Uterus (tissue), 4 donors: ENCODE measurements around the gene TRIM14. TPM values are rescaled to one million over a fixed set of nuclear protein-coding genes. Genes with fewer than 3 reads are reported as not detected.

Source experiments
- DNase-seq, 2 donors: peaks; one replicate each; pipeline ENCODE4 v3.0.0-alpha.2; 2019 to 2020
- H3K27ac ChIP-seq, 2 donors: fragments of 200-600 bp; sonication (generic); 1 replicate in 1 of 2; 2 replicates in 1 of 2; pipeline ENCODE4 v1.5.1; 2016 to 2018
- H3K27me3 ChIP-seq, 2 donors: fragments of 200-600 bp; sonication (generic); one replicate each; pipeline ENCODE4 v1.5.1; 2018 to 2019; ENCODE audit warnings: control low read depth in 1 of 2
- H3K36me3 ChIP-seq, 2 donors: fragments of 200-600 bp; sonication (generic); one replicate each; pipeline ENCODE4 v1.5.1; 2019; ENCODE audit warnings: control low read depth in 1 of 2
- H3K4me1 ChIP-seq, 2 donors: fragments of 200-600 bp; sonication (generic); one replicate each; pipeline ENCODE4 v1.5.1; 2018 to 2019; ENCODE audit warnings: control low read depth in 1 of 2
- H3K4me3 ChIP-seq, 2 donors: fragments of 200-600 bp; sonication (generic); 1 replicate in 1 of 2; 2 replicates in 1 of 2; pipeline ENCODE4 v1.5.1; 2018 to 2019; ENCODE audit warnings: mild to moderate bottlenecking in 1 of 2
- H3K9me3 ChIP-seq, 2 donors: fragments of 200-600 bp; sonication (generic); one replicate each; pipeline ENCODE4 v1.5.1; 2019; ENCODE audit warnings: control low read depth in 1 of 2
- POLR2A ChIP-seq, 2 donors: fragments of 450-650 bp; IDR thresholded peaks; one replicate each; pipeline ENCODE4 v1.6.1; 2016; ENCODE audit warnings: antibody characterized with exemption in 2 of 2, mild to moderate bottlenecking in 1 of 2, moderate library complexity in 1 of 2
- intact Hi-C: fragments of 100-400 bp; cut with DNase I; formaldehyde crosslinking; loops from one replicate; pipeline ENCODE4 v1.15.1; 2023; ENCODE audit warnings: low total_unique reads
- total RNA-seq, 4 donors: library from RNA; depleted of rRNA in 3 of 4; stranded (reverse); fragments of >200 nt in 3 of 4; gene quantifications; one replicate each; pipeline versions ENCODE4 v1.1.0 to v1.2.4, GENCODE V29; 2014 to 2023
- TF ChIP-seq, protein P1 (sequence below), 4 experiments: fragments of 200-600 bp in 2 of 4; fragments of 450-650 bp in 2 of 4; sonication (generic) in 2 of 4; IDR thresholded peaks; one replicate each; pipeline ENCODE4 v1.5.1; 2016 to 2019; ENCODE audit warnings: antibody characterized with exemption in 4 of 4, mild to moderate bottlenecking in 2 of 4, moderate library complexity in 1 of 4
- donor health status: DM: yes; HTN: yes; CAD: no.

The TRIM14 gene
- total RNA-seq, 4 donors from 2014 or later: 1.5 to 17.7 (median 10.9) TPM

DNA sequence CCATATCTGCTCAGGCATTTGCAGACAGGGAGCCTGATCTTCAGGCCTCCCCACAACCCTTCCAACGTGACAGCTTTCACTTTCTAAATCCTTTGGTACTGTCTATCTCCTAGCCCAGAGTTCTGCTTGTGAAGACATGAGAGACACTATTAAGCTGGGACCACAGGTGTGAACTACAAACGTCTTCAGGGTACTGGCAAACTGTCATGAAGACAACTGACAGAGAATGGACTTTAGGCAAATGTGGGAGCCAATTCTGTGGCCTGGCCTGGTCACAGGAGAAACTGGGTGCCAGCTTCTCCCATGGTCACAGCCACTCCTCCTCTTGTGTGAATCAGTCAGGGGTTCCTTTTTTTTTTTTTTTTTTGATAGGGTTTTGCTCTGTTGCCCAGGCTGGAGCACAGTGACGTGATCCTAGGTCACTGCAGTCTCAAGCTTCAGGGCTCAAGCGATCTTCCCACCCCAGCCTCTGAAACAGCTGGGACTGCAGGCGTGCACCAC is 10.4 kb downstream of the TRIM14 start:
- H3K27me3 ChIP-seq: no peaks in the 10 kb centered on the region
- H3K4me1 ChIP-seq: no peaks in the 10 kb centered on the region
- H3K36me3 ChIP-seq: no peaks in the 10 kb centered on the region
- H3K9me3 ChIP-seq: no peaks in the 10 kb centered on the region
- intact Hi-C loops: no loop called here
- no peak overlapping the region for H3K4me3 ChIP-seq
- H3K27ac ChIP-seq: no peak overlapping the region
- TF ChIP-seq, protein P1, sequence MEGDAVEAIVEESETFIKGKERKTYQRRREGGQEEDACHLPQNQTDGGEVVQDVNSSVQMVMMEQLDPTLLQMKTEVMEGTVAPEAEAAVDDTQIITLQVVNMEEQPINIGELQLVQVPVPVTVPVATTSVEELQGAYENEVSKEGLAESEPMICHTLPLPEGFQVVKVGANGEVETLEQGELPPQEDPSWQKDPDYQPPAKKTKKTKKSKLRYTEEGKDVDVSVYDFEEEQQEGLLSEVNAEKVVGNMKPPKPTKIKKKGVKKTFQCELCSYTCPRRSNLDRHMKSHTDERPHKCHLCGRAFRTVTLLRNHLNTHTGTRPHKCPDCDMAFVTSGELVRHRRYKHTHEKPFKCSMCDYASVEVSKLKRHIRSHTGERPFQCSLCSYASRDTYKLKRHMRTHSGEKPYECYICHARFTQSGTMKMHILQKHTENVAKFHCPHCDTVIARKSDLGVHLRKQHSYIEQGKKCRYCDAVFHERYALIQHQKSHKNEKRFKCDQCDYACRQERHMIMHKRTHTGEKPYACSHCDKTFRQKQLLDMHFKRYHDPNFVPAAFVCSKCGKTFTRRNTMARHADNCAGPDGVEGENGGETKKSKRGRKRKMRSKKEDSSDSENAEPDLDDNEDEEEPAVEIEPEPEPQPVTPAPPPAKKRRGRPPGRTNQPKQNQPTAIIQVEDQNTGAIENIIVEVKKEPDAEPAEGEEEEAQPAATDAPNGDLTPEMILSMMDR (IDR thresholded peaks at IDR 0.05): no peak
- TF ChIP-seq POLR2A (IDR thresholded peaks at IDR 0.05): no peak
- no peak for DNase-seq

DNA sequence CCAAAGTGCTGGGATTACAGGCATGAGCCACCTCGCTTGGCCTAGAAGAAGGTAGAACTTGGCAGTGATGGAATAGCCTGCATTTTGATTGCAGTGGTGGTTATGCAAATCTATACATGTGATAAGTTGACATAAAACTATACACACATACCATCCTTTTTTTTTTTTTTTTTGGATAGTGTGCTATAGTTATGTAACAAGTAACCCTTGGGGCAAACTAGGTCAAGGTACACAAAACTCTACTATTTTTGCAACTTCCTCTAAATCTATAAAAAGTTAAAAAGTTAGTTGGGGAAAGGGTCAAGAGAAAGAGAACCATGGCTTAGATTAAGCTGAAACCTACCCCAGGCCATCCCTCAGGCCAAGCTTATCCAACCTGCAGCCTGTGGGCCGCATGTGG is 11.1 kb downstream of the TRIM14 start:
- TF ChIP-seq, protein P1 (IDR thresholded peaks at IDR 0.05): no peak
- no peak for TF ChIP-seq POLR2A (IDR thresholded peaks at IDR 0.05)
- Histone ChIP-seq H3K27me3 (no peaks in the 10 kb centered on the region), H3K36me3 (no peaks in the 10 kb centered on the region), H3K27ac (no peak overlapping the region), H3K9me3 (no peaks in the 10 kb centered on the region), H3K4me1 (no peaks in the 10 kb centered on the region), H3K4me3 (no peak overlapping the region)
- intact Hi-C loops: no loop called here
- DNase-seq: no peak

DNA sequence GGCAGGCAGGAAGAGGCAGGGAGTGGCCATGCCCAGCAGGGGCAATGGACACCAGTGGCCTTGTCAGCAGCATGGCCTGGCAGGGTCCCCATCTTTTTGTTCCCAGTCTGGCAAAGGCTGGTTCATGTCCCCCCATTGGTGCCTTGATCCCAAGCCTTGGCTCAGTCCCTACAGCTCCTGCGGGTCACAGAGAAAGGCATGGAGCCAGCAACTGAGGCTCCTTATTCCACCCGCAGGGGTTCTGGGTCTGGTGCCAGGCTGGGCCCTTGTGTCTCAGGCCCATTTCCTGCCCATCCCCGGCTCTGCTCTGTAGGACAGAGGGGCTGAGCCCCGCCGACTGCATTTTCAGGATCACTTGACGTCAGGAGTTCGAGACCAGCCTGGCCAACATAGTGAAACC is 14.0 kb downstream of the TRIM14 start:
- Histone ChIP-seq H3K27me3 (no peaks in the 10 kb centered on the region), H3K27ac (no peak overlapping the region), H3K4me3 (no peak overlapping the region), H3K36me3 (no peaks in the 10 kb centered on the region), H3K9me3 (no peaks in the 10 kb centered on the region), H3K4me1 (no peaks in the 10 kb centered on the region)
- no peak for DNase-seq
- TF ChIP-seq, protein P1 (IDR thresholded peaks at IDR 0.05): no peak
- TF ChIP-seq POLR2A (IDR thresholded peaks at IDR 0.05): no peak
- intact Hi-C loops: no loop called here

DNA sequence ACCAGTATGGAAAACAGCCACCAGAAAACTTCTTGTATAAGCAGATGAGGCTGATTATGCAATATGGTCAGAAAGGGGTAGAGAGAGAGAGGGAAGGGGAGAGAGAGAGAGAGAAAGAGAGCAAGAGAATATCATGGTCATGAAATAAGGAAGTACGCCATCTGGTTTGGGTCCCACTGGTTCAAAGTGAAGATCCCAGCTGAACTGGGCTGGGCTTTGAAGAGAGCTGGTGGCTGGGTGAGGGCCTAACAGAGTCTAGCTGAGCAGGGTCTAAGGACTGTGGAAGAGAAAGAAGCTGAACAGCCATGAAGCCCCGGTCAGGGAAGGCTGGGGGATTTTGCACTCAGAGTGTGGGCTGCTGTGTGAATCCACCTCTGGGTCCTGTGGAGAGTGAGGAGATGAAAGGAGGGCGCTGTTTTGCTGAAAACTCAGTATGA is 14.6 kb downstream of the TRIM14 start:
- no peaks in the 10 kb centered on the region for H3K27me3 ChIP-seq
- H3K9me3 ChIP-seq: no peaks in the 10 kb centered on the region
- H3K27ac ChIP-seq: no peak overlapping the region
- no peak overlapping the region for H3K4me3 ChIP-seq
- no peaks in the 10 kb centered on the region for H3K36me3 ChIP-seq
- no peaks in the 10 kb centered on the region for H3K4me1 ChIP-seq
- no peak for DNase-seq
- TF ChIP-seq POLR2A (IDR thresholded peaks at IDR 0.05): no peak
- TF ChIP-seq, protein P1 (IDR thresholded peaks at IDR 0.05): no peak
- intact Hi-C loops: no loop called here

DNA sequence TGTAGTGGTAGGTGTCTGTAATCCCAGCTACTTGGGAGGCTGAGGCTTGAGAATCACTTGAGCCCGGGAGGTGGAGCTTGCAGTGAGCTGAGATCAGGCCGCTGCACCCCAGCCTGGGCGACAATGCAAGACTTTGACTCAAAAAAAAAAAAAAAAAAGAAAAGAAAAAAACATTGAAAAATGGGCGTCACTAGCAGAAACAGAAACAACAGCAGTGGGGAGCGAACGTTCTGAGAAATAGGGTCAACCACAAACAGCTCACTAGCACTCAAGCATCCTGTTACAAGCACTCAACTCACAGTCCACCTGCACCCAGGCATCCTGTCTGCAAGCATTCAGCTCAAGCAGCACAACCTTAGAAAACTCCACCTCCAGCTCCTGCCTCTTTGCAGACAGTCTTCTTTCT is 17.2 kb downstream of the TRIM14 start:
- H3K27me3 ChIP-seq: no peaks in the 10 kb centered on the region
- H3K4me1 ChIP-seq: no peaks in the 10 kb centered on the region
- no peak overlapping the region for H3K4me3 ChIP-seq
- H3K9me3 ChIP-seq: no peaks in the 10 kb centered on the region
- DNase-seq: no peak
- intact Hi-C loops: no loop called here
- TF ChIP-seq, protein P1 (IDR thresholded peaks at IDR 0.05): no peak
- no peak for TF ChIP-seq POLR2A (IDR thresholded peaks at IDR 0.05)
- no peak overlapping the region for H3K27ac ChIP-seq
- no peaks in the 10 kb centered on the region for H3K36me3 ChIP-seq
